Mammary microvascular endothelial cell (primary cell): ENCODE results near the gene NSMCE4A. TPM values are rescaled to one million over a fixed set of nuclear protein-coding genes. Genes with fewer than 3 reads are reported as not detected.

ENCODE experiments used
- total RNA-seq: library from RNA; depleted of rRNA; stranded (reverse); fragments of >200 nt; gene quantifications from 2 replicates; pipeline ENCODE4 v1.2.3, GENCODE V29; 2015

Gene NSMCE4A
- total RNA-seq: 75.0 and 75.6 TPM in 2 replicates

GRCh38 chr10:121974535-121975294 is at the start of gene NSMCE4A:
TSS of gene NSMCE4A (minus strand) at chr10:121975217. CDS start at chr10:121975165, 52 bp downstream.

GRCh38 chr10:121988361-121989324 is 13.6 kb upstream of the NSMCE4A start, which contains the start of gene TACC2:
TSS of gene TACC2 (plus strand) at chr10:121989163. CDS start at chr10:122021982, 32,819 bp downstream.

GRCh38 chr10:121927841-121928527 is 47.0 kb downstream of the NSMCE4A start, which contains the start of gene ATE1:
TSS of gene ATE1 (minus strand) at chr10:121928031. CDS start at chr10:121927949, 82 bp downstream.

Other genes with a start within 250 kb of the NSMCE4A start
- gene ATE1, start 47.2 kb downstream of the NSMCE4A start, total RNA-seq: 17.5 and 19.9 TPM in 2 replicates
- 15.8 and 20.7 TPM in 2 replicates for gene TACC2, start 13.9 kb upstream of the NSMCE4A start, total RNA-seq